Measurements from ENCODE around the gene DPPA5.

DPPA5 gene

GRCh38 chr6:73375216-73375615, 21.1 kb upstream of the DPPA5 start:
- H3K27ac ChIP-seq, result no peak overlapping the region
- no peak for DNase-seq (ENCODE audit: low spot score)
- POLR2A ChIA-PET (ENCODE audit: low non-redundant PET), result no interaction called here
- CTCF ChIA-PET, result no interaction called here
- TF ChIP-seq CTCF (conservative IDR thresholded peaks at IDR 0.05; ENCODE audit: low read depth), result no peak

- DNase-seq (ENCODE audit: low spot score), result no peak
- no peak for TF ChIP-seq CTCF (conservative IDR thresholded peaks at IDR 0.05; ENCODE audit: low read depth)
- ChIA-PET CTCF (no interaction called here), POLR2A (ENCODE audit: low non-redundant PET) (no interaction called here)
- no peak overlapping the region for H3K27ac ChIP-seq
These were observed 18.4 kb upstream of the DPPA5 start for GRCh38 chr6:73372516-73372915.

DNA sequence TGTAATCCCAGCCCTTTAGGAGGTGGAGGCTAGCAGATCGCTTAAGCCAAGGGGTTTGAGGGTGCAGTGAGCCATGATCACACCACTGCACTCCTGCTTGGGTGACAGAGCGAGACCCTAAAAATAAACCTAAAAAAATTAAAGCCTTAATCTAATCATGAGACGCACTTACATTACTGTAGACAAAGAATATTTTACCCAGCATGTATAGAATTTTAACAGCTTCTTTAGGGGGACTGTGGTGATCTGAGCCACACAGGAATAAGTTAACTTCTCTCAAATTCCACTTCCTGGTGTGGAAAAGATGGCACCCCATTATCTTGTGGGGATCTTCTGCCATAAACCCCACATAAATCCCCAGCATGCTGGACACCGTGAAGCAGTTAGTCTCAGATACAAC, 17.9 kb upstream of the DPPA5 start:
- H3K27ac ChIP-seq, result no peak overlapping the region
- ChIA-PET POLR2A (ENCODE audit: low non-redundant PET) (no interaction called here), CTCF (no interaction called here)
- DNase-seq (ENCODE audit: low spot score), result no peak
- TF ChIP-seq CTCF (conservative IDR thresholded peaks at IDR 0.05; ENCODE audit: low read depth), result no peak

GRCh38 chr6:73369563-73369962, 15.5 kb upstream of the DPPA5 start, which contains the start of gene OOEP:
Gene OOEP (minus strand): TSS chr6:73369897. CDS start chr6:73369792, 105 bp downstream.
- CTCF ChIA-PET, result interaction anchor here (0.6 kb wide), 1 partner anchor 1261 kb away, joined by 3 read pairs; no protein-coding TSS in a partner anchor
- POLR2A ChIA-PET (ENCODE audit: low non-redundant PET), result no interaction called here
- no peak for DNase-seq (ENCODE audit: low spot score)
- no peak for TF ChIP-seq CTCF (conservative IDR thresholded peaks at IDR 0.05; ENCODE audit: low read depth)
- no peak within 1 kb of the TSS for H3K27ac ChIP-seq

DNA sequence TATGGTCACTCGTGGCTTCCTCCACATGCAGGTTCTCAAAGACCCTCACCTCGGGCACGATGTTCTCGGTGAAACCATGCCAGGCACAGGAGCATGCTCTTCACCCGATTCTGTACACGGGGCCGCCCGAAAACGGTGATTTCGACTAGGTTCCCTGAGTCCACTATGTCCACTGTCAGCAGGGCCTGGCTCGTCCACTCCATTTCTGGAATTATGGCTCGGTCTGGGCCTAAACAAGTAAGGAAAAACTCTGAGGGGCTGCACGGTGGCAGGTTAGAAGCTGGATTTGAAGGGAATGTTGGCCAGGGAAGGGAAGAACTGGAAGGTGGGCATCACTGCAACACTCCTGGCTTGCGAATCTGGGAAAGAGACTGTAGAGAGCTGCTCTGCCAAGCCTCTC, 15.1 kb upstream of the DPPA5 start:
- no peak for TF ChIP-seq CTCF (conservative IDR thresholded peaks at IDR 0.05; ENCODE audit: low read depth)
- CTCF ChIA-PET, result interaction anchor here (0.6 kb wide), 1 partner anchor 1262 kb away, joined by 3 read pairs; no protein-coding TSS in a partner anchor
- H3K27ac ChIP-seq, result no peak overlapping the region
- POLR2A ChIA-PET (ENCODE audit: low non-redundant PET), result no interaction called here
- DNase-seq (ENCODE audit: low spot score), result no peak

GRCh38 chr6:73368675-73369074, 14.6 kb upstream of the DPPA5 start:
- CTCF ChIA-PET, result no interaction called here
- no peak for DNase-seq (ENCODE audit: low spot score)
- POLR2A ChIA-PET (ENCODE audit: low non-redundant PET), result no interaction called here
- H3K27ac ChIP-seq, result no peak overlapping the region
- TF ChIP-seq CTCF (conservative IDR thresholded peaks at IDR 0.05; ENCODE audit: low read depth), result no peak

Data from RWPE1 (cell line).